BE2C (cell line): Measurements from ENCODE around the gene PLEKHA5.

Experiments
- DNase-seq: peaks from one replicate; pipeline ENCODE4 v3.0.0-alpha.2; 2020
- H3K27me3 ChIP-seq: fragments of 250-450 bp; sonication (Bioruptor Pico); 2 replicates; pipeline ENCODE4 v1.5.1; 2020; ENCODE audit warnings: mild to moderate bottlenecking
- H3K36me3 ChIP-seq: fragments of 250-450 bp; sonication (Bioruptor Pico); 2 replicates; pipeline ENCODE4 v1.5.1; 2020; ENCODE audit warnings: mild to moderate bottlenecking
- H3K4me1 ChIP-seq: fragments of 250-450 bp; sonication (Bioruptor Pico); 2 replicates; pipeline ENCODE4 v1.5.1; 2020
- H3K4me3 ChIP-seq: 2 replicates; pipeline ENCODE4 v1.5.1; 2011; ENCODE audit warnings: low read depth, low read length
- H3K9me3 ChIP-seq: fragments of 250-450 bp; sonication (Bioruptor Pico); 2 replicates; pipeline ENCODE4 v1.5.1; 2020
- CTCF ChIP-seq: IDR thresholded peaks from 2 replicates; pipeline ENCODE4 v1.5.1; 2012; ENCODE audit warnings: mild to moderate bottlenecking, low read depth, low read length

PLEKHA5 gene

GRCh38 chr12:19138956-19139355 is 9.4 kb downstream of the PLEKHA5 start:
- Histone ChIP-seq H3K36me3 (no peaks in the 10 kb centered on the region), H3K9me3 (no peaks in the 10 kb centered on the region), H3K4me1 (no peaks in the 10 kb centered on the region), H3K4me3 (no peak overlapping the region), H3K27me3 (no peaks in the 10 kb centered on the region)
- no peak for TF ChIP-seq CTCF
- no peak for DNase-seq

GRCh38 chr12:19139615-19140194 is 10.2 kb downstream of the PLEKHA5 start:
- DNase-seq = no peak
- Histone ChIP-seq H3K9me3 (no peaks in the 10 kb centered on the region), H3K4me1 (no peaks in the 10 kb centered on the region), H3K4me3 (no peak overlapping the region), H3K27me3 (no peaks in the 10 kb centered on the region), H3K36me3 (no peaks in the 10 kb centered on the region)
- TF ChIP-seq CTCF = no peak

DNA sequence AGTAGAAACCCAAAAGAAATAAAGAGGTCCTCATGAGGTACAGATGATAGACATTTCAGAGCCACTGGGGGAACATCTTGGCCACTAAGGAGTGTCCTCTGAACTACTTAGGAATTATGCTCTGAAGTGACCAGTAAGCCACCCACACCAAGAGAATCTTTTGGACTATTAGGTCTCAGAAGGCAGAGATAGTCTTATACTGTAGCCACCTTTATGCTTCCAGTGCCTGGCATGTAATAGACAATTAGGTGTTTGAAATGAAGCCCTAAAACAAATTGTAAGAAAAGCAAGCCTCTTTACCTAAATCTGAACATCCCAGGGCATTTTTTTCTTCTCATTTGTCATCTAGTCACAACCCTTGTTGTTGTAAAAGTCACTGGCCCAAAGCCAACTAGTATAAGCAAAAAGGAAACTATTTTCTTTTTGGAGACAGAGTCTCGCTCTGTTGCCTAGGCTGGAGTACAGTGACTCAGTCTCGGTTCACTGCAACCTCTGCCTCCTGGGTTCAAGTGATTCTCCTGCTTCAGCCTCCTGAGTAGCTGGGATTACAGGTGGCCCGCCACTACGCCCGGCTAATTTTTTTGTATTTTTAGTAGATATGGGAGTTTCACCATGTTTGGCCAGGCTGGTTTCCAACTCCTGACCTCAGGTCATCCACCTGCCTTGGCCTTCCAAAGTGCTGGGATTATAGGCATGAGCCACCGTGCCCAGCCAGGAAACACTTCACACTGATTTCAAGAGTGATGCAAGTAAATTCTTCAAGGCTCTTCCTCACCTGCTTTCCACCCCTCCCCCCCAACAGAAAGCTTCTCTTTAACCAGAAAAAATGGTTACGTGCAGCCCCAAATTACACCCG is 11.1 kb downstream of the PLEKHA5 start:
- no peak for TF ChIP-seq CTCF
- DNase-seq = no peak
- H3K36me3 ChIP-seq = no peaks in the 10 kb centered on the region

DNA sequence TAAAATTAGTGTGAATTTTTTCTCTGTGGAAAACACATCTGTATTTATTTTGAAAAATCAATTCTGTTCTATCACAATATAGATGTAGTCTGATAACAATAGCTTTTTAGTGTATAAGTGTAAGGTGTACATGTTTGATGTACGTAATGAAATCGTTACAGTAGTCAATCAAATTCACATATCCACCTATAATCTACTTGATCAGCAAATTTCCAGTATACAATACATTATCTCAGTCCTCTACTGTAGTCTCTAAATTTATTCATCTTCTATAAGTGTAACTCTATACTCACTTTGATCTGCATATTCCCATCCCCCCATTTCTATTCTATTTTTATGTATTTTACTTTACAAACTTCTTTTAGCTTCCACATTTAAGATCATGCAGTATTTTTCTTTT is 13.0 kb downstream of the PLEKHA5 start:
- no peak for DNase-seq
- Histone ChIP-seq H3K9me3 (no peaks in the 10 kb centered on the region), H3K4me1 (no peaks in the 10 kb centered on the region), H3K27me3 (no peaks in the 10 kb centered on the region), H3K4me3 (no peak overlapping the region), H3K36me3 (no peaks in the 10 kb centered on the region)
- no peak for TF ChIP-seq CTCF

More for the DNA sequence above, 11.1 kb downstream of the PLEKHA5 start:
- Histone ChIP-seq H3K4me1 (no peaks in the 10 kb centered on the region), H3K4me3 (no peak overlapping the region), H3K9me3 (no peaks in the 10 kb centered on the region), H3K27me3 (no peaks in the 10 kb centered on the region)

DNA sequence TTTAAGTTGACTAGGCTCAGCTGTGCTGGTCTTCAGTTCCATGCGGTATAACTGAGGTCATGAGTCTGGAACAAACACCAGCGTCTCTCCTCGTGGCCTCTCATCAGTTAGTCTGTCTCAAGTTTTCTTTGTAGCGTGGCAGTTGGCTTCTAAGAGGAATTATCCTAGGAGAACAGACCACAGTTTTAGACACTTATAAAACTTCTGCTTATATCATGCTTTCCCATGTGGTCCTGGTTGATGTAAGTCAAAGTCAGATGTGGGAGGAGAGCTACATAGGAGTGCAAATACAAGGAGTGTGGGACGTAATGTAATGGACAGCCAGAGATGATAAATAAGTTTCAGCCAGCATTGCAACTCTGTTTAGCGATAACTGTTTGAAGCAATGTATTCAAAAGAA is 14.8 kb downstream of the PLEKHA5 start:
- Histone ChIP-seq H3K4me1 (no peaks in the 10 kb centered on the region), H3K9me3 (no peaks in the 10 kb centered on the region), H3K27me3 (no peaks in the 10 kb centered on the region), H3K4me3 (no peak overlapping the region), H3K36me3 (no peaks in the 10 kb centered on the region)
- TF ChIP-seq CTCF = no peak
- no peak for DNase-seq

DNA sequence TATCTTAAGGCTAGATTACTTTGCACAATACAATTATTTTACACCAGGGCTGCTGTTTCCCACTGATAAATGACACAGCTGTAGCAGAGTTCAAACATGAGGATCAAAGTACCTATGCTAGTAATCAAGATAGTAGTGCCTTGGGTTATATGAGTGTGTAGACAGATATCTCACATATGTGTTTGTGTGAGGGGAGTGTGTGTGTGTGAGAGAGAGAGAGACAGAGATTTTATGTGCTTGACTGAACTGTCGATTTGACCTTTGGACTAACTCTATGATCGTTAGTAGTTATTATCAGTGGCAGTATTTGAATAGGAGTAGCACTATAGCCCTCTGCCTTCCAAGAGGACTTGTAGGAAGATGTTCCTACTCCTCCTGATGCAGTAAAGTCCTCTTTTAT is 15.5 kb downstream of the PLEKHA5 start:
- no peak for TF ChIP-seq CTCF
- Histone ChIP-seq H3K27me3 (no peaks in the 10 kb centered on the region), H3K9me3 (no peaks in the 10 kb centered on the region), H3K4me3 (no peak overlapping the region), H3K36me3 (peaks cover 3% of the 10 kb centered on the region; the same call in 1 of the 2 replicates), H3K4me1 (no peaks in the 10 kb centered on the region)
- DNase-seq = no peak
